HepG2 (cell line): ENCODE results near the gene RNF125. TPM values are rescaled to one million over a fixed set of nuclear protein-coding genes. Genes with fewer than 3 reads are reported as not detected.

ENCODE experiments used
- BCLAF1 ChIP-seq: fragments of 450-650 bp; IDR thresholded peaks from 2 replicates; pipeline ENCODE4 v1.6.1; 2017; ENCODE audit warnings: mild to moderate bottlenecking
- CHD4 ChIP-seq: fragments of 200-600 bp; sonication (generic); IDR thresholded peaks from 2 replicates; pipeline ENCODE4 v1.7.0; 2017; ENCODE audit warnings: mild to moderate bottlenecking, low read length, borderline replicate concordance
- ELF1 ChIP-seq: sonication (generic); formaldehyde crosslinking; IDR thresholded peaks from 2 replicates; pipeline ENCODE4 v1.4.0; 2020; ENCODE audit warnings: missing genetic modification reagents
- HOXA9 ChIP-seq: sonication (generic); formaldehyde crosslinking; IDR thresholded peaks from 2 replicates; pipeline ENCODE4 v1.8.1; 2022; ENCODE audit warnings: missing genetic modification reagents, mild to moderate bottlenecking, moderate library complexity, borderline replicate concordance
- IRF9 ChIP-seq: sonication (generic); formaldehyde crosslinking; IDR thresholded peaks from 2 replicates; pipeline ENCODE4 v1.8.0; 2022; ENCODE audit warnings: missing genetic modification reagents, mild to moderate bottlenecking, borderline replicate concordance
- IRX3 ChIP-seq: sonication (generic); formaldehyde crosslinking; IDR thresholded peaks from 2 replicates; pipeline ENCODE4 v1.8.1; 2023; ENCODE audit warnings: mild to moderate bottlenecking, low read depth, missing genetic modification reagents, borderline replicate concordance
- MLX ChIP-seq: IDR thresholded peaks from 2 replicates; pipeline ENCODE4 v1.6.1; 2016
- MTF2 ChIP-seq: sonication (generic); formaldehyde crosslinking; IDR thresholded peaks from 2 replicates; pipeline ENCODE4 v1.5.0; 2020; ENCODE audit warnings: missing genetic modification reagents, borderline replicate concordance
- MXD4 ChIP-seq: IDR thresholded peaks from 2 replicates; pipeline ENCODE4 v1.6.1; 2016; ENCODE audit warnings: mild to moderate bottlenecking, missing biosample characterization, missing genetic modification reagents
- MYNN ChIP-seq: sonication (generic); formaldehyde crosslinking; IDR thresholded peaks from 2 replicates; pipeline ENCODE4 v1.4.0; 2020; ENCODE audit warnings: mild to moderate bottlenecking, low read depth, missing genetic modification reagents
- PREB ChIP-seq: sonication (generic); formaldehyde crosslinking; IDR thresholded peaks from 2 replicates; pipeline ENCODE4 v1.4.0; 2020; ENCODE audit warnings: missing genetic modification reagents
- RFXANK ChIP-seq: IDR thresholded peaks from 2 replicates; pipeline ENCODE4 v1.6.1; 2016
- RNF2 ChIP-seq: fragments of 450-650 bp; conservative IDR thresholded peaks from 2 replicates; pipeline ENCODE4 v1.6.1; 2016; ENCODE audit warnings: low read depth
- ZNF276 ChIP-seq: sonication (generic); formaldehyde crosslinking; IDR thresholded peaks from 2 replicates; pipeline ENCODE4 v1.4.0; 2020; ENCODE audit warnings: mild to moderate bottlenecking, low read depth, missing genetic modification reagents
- ZNF589 ChIP-seq: sonication (generic); formaldehyde crosslinking; conservative IDR thresholded peaks from 2 replicates; pipeline ENCODE4 v1.8.0; 2022; ENCODE audit warnings: mild to moderate bottlenecking, moderate library complexity, missing genetic modification reagents
- ZNF709 ChIP-seq: sonication (generic); formaldehyde crosslinking; IDR thresholded peaks from 2 replicates; pipeline ENCODE4 v1.5.0; 2020; ENCODE audit warnings: mild to moderate bottlenecking, missing genetic modification reagents
- ZSCAN30 ChIP-seq: sonication (generic); formaldehyde crosslinking; IDR thresholded peaks from 2 replicates; pipeline ENCODE4 v1.5.0; 2020; ENCODE audit warnings: mild to moderate bottlenecking, missing genetic modification reagents
- polyA plus RNA-seq, 8 experiments: library from polyadenylated mRNA; depleted of rRNA in 3 of 8; stranded (reverse) in 7 of 8; unstranded in 1 of 8; fragments of >200 nt; fragmentation: Illumina TruSeq in 4 of 8; extraction: Trizol in 4 of 8; gene quantifications; 2 replicates each; pipeline versions ENCODE4 v1.2.1 to v1.2.3, GENCODE V29; 2011 to 2016; ENCODE audit warnings: low read depth in 4 of 8, missing spikeins in 1 of 8, mixed read lengths in 1 of 8; ENCODE audit not compliant: insufficient read depth in 1 of 8
- total RNA-seq, 5 experiments: library from RNA; depleted of rRNA; stranded (reverse); fragments of >200 nt; fragmentation: Illumina TruSeq; extraction: Trizol; gene quantifications; 2 replicates each; pipeline ENCODE4 v1.2.3, GENCODE V29; 2016; ENCODE audit warnings: low read depth in 1 of 5
- TF ChIP-seq, protein P1 (sequence below): sonication (generic); formaldehyde crosslinking; IDR thresholded peaks from 2 replicates; pipeline ENCODE4 v1.4.0; 2020; ENCODE audit warnings: missing genetic modification reagents

RNF125 gene
- total and polyA plus RNA-seq, 2 of the 13 experiments (the other 11 are each of a cell fraction or from before 2014, with no cell fraction given): 0.58 to 1.8 TPM

DNA sequence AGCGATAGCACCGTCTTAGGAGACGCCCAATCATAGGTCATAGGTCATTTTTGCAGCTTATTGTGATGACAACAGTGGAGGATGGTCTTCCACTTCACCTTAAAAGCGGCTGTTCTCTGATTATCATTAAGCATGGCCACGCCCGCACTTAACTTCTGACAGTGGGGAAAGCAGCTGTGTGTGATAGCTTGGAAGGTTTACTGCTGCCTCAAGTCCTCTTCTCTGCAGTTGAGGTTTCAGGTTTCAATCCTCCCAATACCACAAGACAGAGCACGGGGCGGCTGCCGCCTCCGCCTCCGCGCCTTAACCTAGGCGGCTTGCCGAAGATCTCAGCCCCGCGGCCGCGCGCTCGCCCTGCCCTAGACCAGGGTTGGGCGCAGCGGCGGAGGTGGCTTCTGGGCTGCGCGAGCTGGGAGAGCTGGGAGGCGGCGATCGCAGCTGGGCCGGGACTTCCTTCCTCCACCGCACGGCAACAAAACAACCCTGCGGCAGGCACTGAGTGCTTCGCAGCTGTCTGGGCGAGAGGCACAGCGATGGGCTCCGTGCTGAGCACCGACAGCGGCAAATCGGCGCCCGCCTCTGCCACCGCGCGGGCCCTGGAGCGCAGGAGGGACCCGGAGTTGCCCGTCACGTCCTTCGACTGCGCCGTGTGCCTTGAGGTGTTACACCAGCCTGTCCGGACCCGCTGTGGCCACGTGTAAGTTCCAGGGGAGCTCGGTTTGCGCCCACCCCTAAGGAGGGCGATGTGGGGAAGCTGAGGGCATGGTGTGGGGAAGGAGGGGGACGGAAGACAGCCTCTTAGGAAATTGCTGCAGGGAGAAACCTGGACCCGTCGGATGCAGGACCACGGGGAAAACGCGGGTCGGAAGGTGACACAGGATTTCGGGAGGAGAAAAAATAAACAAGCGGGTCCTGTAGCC, at the start of gene RNF125 (continued):
- peak; percentile 42; the same call in 1 of the 2 replicates for TF ChIP-seq MTF2
- no peak for TF ChIP-seq IRF9 (CRISPR knock-in tag)
- peak; percentile 65; the same call in 1 of the 2 replicates for TF ChIP-seq MXD4 (CRISPR knock-in tag)
- TF ChIP-seq ZSCAN30 (CRISPR knock-in tag): no peak; the same call in 1 of the 2 replicates
- peak; percentile 11; the same call in 1 of the 2 replicates for TF ChIP-seq ELF1
- peak; percentile 85; the same call in 1 of the 2 replicates for TF ChIP-seq ZNF709 (CRISPR knock-in tag)
- no peak for TF ChIP-seq BCLAF1
- no peak for TF ChIP-seq RFXANK (CRISPR knock-in tag)
- no peak for TF ChIP-seq PREB (CRISPR knock-in tag)
- no peak for TF ChIP-seq CHD4
- peak; percentile 26; the same call in 1 of the 2 replicates for TF ChIP-seq MLX (CRISPR knock-in tag)
- TF ChIP-seq ZNF276 (CRISPR knock-in tag): peak; percentile 63; the same call in 1 of the 2 replicates
- TF ChIP-seq, protein P1, sequence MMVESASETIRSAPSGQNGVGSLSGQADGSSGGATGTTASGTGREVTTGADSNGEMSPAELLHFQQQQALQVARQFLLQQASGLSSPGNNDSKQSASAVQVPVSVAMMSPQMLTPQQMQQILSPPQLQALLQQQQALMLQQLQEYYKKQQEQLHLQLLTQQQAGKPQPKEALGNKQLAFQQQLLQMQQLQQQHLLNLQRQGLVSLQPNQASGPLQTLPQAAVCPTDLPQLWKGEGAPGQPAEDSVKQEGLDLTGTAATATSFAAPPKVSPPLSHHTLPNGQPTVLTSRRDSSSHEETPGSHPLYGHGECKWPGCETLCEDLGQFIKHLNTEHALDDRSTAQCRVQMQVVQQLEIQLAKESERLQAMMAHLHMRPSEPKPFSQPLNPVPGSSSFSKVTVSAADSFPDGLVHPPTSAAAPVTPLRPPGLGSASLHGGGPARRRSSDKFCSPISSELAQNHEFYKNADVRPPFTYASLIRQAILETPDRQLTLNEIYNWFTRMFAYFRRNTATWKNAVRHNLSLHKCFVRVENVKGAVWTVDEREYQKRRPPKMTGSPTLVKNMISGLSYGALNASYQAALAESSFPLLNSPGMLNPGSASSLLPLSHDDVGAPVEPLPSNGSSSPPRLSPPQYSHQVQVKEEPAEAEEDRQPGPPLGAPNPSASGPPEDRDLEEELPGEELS: no peak
- no peak for TF ChIP-seq MYNN
- TF ChIP-seq IRX3 (CRISPR knock-in tag): no peak
- no peak for TF ChIP-seq ZNF589 (CRISPR knock-in tag)
- 0 out of 2 replicates have a peak, but pooled peaks have one; percentile 46 for TF ChIP-seq RNF2
- no peak for TF ChIP-seq HOXA9 (CRISPR knock-in tag)
